ENCODE data around the gene FGR.

Gene FGR

GRCh38 chr1:27585684-27586083 lies 49.3 kb downstream of the FGR start:
- ATAC-seq, result no peak

GRCh38 chr1:27584453-27584852 lies 50.5 kb downstream of the FGR start:
- ATAC-seq, result no peak

DNA sequence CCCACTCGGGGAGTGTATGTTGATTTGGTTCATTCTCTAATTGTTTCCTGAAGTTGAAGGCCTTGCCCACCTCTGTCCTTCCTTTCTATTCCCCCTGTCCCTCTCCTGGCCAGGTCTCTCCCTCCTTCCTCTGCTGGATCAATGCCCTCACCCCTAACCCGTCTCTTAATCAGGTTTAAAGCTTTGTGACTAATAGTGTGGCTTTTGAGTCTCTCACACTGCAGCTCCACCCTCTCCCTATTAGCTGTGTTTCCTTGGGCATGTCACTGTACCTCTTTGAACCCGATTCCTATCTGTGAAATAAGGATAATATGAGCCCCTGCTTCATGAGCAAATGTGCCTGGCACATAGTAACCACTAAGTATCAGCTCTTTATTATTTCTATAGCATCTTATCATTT lies 51.5 kb downstream of the FGR start:
- no peak for ATAC-seq

GRCh38 chr1:27581823-27582243 lies 53.2 kb downstream of the FGR start:
- no peak for ATAC-seq

GRCh38 chr1:27577504-27578188 lies 57.3 kb downstream of the FGR start:
- no peak for ATAC-seq

DNA sequence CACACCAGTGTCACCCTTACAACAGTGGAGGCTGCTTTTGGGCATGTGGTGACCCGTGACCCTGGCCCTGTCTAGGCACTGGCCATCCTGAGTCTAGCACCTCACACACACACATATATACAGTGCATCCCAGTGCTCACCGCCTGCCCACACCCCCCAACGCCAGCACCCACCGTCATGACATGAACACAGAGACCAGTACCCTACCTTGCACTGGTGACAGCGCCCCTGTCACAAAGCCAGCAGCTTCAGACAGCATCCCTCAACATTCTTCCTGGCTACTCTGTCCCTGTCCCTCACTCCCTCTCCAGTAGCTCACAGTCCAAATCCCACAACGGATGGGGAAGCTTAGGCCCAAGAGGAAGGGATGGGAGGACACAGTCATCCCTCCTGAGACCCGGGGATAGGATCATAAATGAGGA lies 58.2 kb downstream of the FGR start:
- ATAC-seq, result no peak

DNA sequence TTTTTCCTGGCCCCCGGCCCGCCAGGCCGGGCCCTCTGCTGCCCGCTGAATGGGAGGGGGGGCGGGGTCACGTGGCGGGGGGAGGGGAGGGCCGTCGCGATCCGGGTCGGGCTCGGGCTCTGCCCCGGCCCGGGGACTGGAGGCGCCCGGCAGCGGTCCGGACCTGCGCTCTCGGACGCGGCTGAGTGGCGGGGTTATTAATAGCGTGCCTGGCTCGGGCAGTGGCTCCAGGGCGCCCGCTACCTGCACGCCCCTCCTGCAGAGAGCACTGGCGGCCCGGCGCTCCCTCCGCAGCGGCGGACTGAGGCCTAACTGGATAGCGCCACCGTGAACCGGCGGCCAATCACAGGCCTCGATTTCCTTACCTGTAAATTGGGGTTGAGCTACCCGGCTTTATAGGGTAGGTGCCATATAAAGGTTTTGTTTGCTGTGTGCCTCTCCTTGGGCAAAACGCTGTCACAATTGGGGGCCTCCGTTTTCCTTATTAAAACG lies 59.1 kb downstream of the FGR start:
- peak; percentile 17 to 36 for ATAC-seq

GRCh38 chr1:27574871-27575831 lies 59.8 kb downstream of the FGR start:
- ATAC-seq, result peak in 1 of 2 donors; percentile 18

DNA sequence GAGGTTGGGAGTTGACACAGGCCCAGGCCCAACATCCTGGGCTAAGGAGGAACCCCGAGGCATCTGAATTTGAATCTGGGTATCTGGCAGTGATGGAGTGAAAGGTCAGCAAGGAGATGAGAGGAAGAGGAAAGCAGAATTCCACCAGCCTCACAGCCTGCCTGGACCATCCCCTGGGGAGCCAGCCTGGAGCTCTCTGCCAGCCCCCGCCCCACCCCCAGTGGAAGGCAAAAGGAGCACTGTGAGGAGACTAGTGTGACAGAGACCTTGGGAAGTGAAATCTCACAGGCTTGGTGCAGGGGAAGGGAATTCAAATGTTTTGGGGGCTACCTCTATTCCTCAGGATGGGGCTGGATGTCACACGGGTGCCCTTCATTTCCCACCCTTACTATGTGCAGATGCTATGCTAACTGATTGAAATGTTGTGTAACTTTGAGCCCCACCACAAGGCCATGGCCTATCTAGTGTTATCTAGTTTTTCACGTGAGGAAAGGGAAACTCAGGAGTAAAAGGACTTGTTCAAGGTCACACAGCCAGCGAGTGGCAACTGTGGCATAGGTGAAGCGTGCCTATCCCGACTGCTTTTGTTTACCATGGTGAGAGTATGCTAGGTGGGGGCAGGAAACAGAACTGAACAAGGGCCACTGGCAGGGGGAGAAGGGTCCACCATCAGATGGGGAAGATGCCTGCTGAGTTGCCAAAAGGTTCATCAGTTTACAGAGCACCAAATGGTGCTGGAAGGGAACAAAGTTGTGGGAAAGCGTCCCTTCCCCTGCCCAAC lies 60.8 kb downstream of the FGR start:
- no peak for ATAC-seq

GRCh38 chr1:27572679-27573426 lies 62.1 kb downstream of the FGR start:
- ATAC-seq, result no peak

- no peak for ATAC-seq
Observed at GRCh38 chr1:27572019-27572678, 62.8 kb downstream of the FGR start.

DNA sequence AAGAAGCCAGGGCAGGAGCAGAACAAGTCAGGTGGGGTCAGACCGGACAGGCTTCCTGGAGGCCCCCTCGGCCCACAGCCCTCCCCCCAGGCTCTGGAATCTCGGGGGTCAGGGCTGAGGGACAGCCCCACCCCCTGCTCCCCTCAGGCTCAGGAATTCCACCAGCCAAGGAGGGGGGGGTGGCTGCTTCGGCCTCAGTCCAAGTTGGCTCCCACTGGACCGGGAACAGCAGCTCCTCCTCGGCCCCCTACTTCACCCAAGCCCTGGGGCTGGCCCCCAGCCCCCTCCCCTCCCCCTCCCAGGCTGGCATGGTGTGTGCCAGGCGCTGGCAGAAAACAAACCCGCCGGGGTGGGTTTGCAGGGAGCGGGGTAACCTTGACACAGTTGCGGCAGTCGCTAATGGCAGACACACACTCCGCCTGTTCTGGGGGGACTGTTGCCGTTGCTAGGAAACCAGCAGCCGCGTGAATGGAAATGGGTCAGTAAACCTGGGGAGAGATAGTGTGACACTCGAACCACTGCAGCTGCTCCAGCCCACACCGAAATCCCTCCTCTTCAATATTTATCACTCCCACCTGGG lies 63.5 kb downstream of the FGR start:
- no peak for ATAC-seq

GRCh38 chr1:27570784-27571183 lies 64.2 kb downstream of the FGR start:
- no peak for ATAC-seq

- no peak for ATAC-seq
Observed at GRCh38 chr1:27570356-27570755, 64.6 kb downstream of the FGR start.

DNA sequence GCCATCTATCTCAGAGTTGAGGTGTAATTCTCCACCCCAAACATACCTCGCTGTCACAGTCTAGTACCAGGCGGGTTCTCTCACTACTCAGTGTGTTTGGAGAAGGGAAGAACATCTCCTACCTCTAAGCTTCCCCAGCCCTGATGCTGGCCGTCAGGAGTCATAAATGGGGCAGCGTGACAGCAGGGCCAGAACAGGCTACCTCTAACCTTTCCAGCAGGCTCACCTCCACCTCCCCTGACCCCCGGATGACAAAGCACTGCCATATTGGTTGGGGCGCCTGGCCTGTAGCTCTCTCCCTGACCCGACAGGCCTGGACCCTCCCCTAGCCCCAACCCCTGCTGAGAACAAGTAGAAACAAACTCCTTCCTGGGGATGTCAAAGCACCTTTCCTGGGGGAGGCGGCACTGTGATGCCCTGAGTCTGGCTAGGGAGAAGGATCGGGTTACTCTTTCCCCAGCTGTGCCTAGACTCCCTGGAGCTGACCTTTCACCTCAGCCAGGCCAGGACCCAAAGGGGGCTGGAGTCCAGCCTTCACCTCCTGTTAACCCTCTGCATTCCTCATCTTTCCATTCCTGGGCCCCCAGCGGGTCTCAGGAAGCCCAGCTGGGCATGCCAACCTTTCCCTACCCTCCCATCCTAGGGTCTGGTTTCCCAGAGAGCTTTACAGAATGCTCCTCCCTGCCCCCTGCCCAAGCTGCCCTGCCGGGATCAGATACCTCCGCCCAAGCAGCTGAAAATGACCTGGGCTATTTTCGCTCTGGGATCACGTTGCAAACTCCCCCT lies 65.3 kb downstream of the FGR start:
- no peak for ATAC-seq

GRCh38 chr1:27569088-27569460 lies 65.9 kb downstream of the FGR start:
- ATAC-seq, result no peak

GRCh38 chr1:27568300-27569087 lies 66.5 kb downstream of the FGR start:
- peak; percentile 94 to 97 for ATAC-seq

GRCh38 chr1:27567971-27568299 lies 67.0 kb downstream of the FGR start:
- peak in 1 of 2 donors; percentile 2 for ATAC-seq

DNA sequence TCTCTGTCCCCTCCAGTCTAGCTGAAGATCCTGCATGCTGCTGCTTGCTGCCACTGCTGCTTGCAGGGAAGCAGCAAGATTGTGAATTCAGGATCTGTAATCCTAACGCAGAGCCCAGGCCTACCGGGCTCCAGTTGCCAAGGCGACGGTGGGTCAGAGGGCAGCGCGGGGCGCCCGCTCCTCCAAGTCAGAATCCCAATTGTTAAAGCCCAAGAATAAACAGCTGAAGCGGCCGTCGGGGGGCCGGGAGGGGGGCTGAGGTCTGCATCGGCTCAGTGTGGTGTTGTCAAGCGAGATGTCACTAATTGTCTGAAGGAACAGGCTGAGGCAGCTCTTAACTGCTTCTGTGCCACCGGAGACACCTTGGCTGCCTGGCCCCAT lies 67.8 kb downstream of the FGR start:
- ATAC-seq, result no peak

Data from activated CD4-positive, CD25-positive, alpha-beta regulatory T cell treated with anti-CD3 and anti-CD28 coated beads, Interleukin-2, amount 50 U/mL, for 24 hours (primary cell).